Neural crest cell (in vitro differentiated cells): Measurements from ENCODE around the gene EVI2B. TPM values are rescaled to one million over a fixed set of nuclear protein-coding genes. Genes with fewer than 3 reads are reported as not detected.
"Not testable (repeated sequence)": the region's sequence is repeated elsewhere in the genome, so short reads cannot be mapped to it uniquely, and the experiment has no call there.

Source experiments
- DNase-seq: peaks from one replicate; pipeline ENCODE4 v3.0.0; 2021; ENCODE audit warnings: low read depth, mixed read lengths, low spot score
- H3K27ac Mint-ChIP-seq: one replicate; pipeline ENCODE4 v1.8.0; 2021; ENCODE audit warnings: mild to moderate bottlenecking, mixed read lengths; ENCODE audit not compliant: unreplicated experiment
- H3K27me3 Mint-ChIP-seq: 2 replicates; pipeline ENCODE4 v1.8.0; 2021; ENCODE audit warnings: low read depth, mild to moderate bottlenecking, mixed read lengths
- H3K36me3 Mint-ChIP-seq: 2 replicates; pipeline ENCODE4 v1.8.0; 2021; ENCODE audit warnings: low read depth, mild to moderate bottlenecking, mixed read lengths
- H3K4me1 Mint-ChIP-seq: 2 replicates; pipeline ENCODE4 v1.8.0; 2021; ENCODE audit warnings: mixed read lengths
- H3K4me3 Mint-ChIP-seq: one replicate; pipeline ENCODE4 v1.8.0; 2021; ENCODE audit warnings: mild to moderate bottlenecking, mixed read lengths
- H3K9me3 Mint-ChIP-seq: 2 replicates; pipeline ENCODE4 v1.8.0; 2021; ENCODE audit warnings: mixed read lengths
- CTCF ChIP-seq: fragments of 200-600 bp; sonication (generic); conservative IDR thresholded peaks from 2 replicates; pipeline ENCODE4 v1.5.0; 2021; ENCODE audit warnings: antibody characterized with exemption, mild to moderate bottlenecking
- total RNA-seq: library from RNA; stranded (reverse); gene quantifications from 2 replicates; pipeline ENCODE4 v1.2.1, GENCODE V29; 2021

The EVI2B gene
- total RNA-seq, 1 donor from 2014 or later, result not detected

- no peak for DNase-seq
- H3K36me3 Mint-ChIP-seq, result peaks cover 22% of the 10 kb centered on the region
- no peaks in the 10 kb centered on the region for H3K27me3 Mint-ChIP-seq
- H3K4me3 Mint-ChIP-seq, result no peak overlapping the region
- H3K4me1 Mint-ChIP-seq, result peaks cover 11% of the 10 kb centered on the region
- no peaks in the 10 kb centered on the region for H3K9me3 Mint-ChIP-seq
- TF ChIP-seq CTCF, result no peak
- no peak overlapping the region for H3K27ac Mint-ChIP-seq
These were observed 41.6 kb downstream of the EVI2B start for GRCh38 chr17:31272236-31272635.

- peaks cover 21% of the 10 kb centered on the region for H3K36me3 Mint-ChIP-seq
These were observed 44.3 kb downstream of the EVI2B start for GRCh38 chr17:31269578-31269983.

GRCh38 chr17:31269036-31269577 is 44.7 kb downstream of the EVI2B start:
- H3K4me3 Mint-ChIP-seq, result no peak overlapping the region
- H3K27me3 Mint-ChIP-seq, result no peaks in the 10 kb centered on the region
- H3K9me3 Mint-ChIP-seq, result no peaks in the 10 kb centered on the region
- peaks cover 11% of the 10 kb centered on the region for H3K4me1 Mint-ChIP-seq
- H3K36me3 Mint-ChIP-seq, result peaks cover 21% of the 10 kb centered on the region
- H3K27ac Mint-ChIP-seq, result no peak overlapping the region
- no peak for TF ChIP-seq CTCF
- no peak for DNase-seq

More at GRCh38 chr17:31269578-31269983, 44.3 kb downstream of the EVI2B start:
- no peak overlapping the region for H3K27ac Mint-ChIP-seq
- no peak for TF ChIP-seq CTCF
- no peak for DNase-seq
- no peaks in the 10 kb centered on the region for H3K27me3 Mint-ChIP-seq
- peaks cover 11% of the 10 kb centered on the region for H3K4me1 Mint-ChIP-seq
- no peaks in the 10 kb centered on the region for H3K9me3 Mint-ChIP-seq
- H3K4me3 Mint-ChIP-seq, result no peak overlapping the region

- H3K4me3 Mint-ChIP-seq, result no peak overlapping the region
- H3K9me3 Mint-ChIP-seq, result no peaks in the 10 kb centered on the region
- no peak for TF ChIP-seq CTCF
- H3K4me1 Mint-ChIP-seq, result peaks cover 11% of the 10 kb centered on the region
- no peaks in the 10 kb centered on the region for H3K27me3 Mint-ChIP-seq
- DNase-seq, result no peak
- no peak overlapping the region for H3K27ac Mint-ChIP-seq
- peaks cover 18% of the 10 kb centered on the region for H3K36me3 Mint-ChIP-seq
These were observed 47.8 kb downstream of the EVI2B start for GRCh38 chr17:31266042-31266441.

- H3K4me3 Mint-ChIP-seq, DNase-seq, H3K27ac Mint-ChIP-seq, H3K36me3 Mint-ChIP-seq, H3K4me1 Mint-ChIP-seq, H3K27me3 Mint-ChIP-seq, H3K9me3 Mint-ChIP-seq: not testable (repeated sequence)
These were observed 50.9 kb downstream of the EVI2B start for GRCh38 chr17:31262923-31263322.

GRCh38 chr17:31261601-31262000 is 52.3 kb downstream of the EVI2B start:
- H3K9me3 Mint-ChIP-seq, result no peaks in the 10 kb centered on the region
- DNase-seq, result no peak
- H3K27ac Mint-ChIP-seq, result no peak overlapping the region
- TF ChIP-seq CTCF, result no peak
- no peaks in the 10 kb centered on the region for H3K4me1 Mint-ChIP-seq
- no peak overlapping the region for H3K4me3 Mint-ChIP-seq
- no peaks in the 10 kb centered on the region for H3K27me3 Mint-ChIP-seq
- H3K36me3 Mint-ChIP-seq, result peaks cover 6% of the 10 kb centered on the region
